ENCODE measurements around the gene CSF2. TPM values are rescaled to one million over a fixed set of nuclear protein-coding genes. Genes with fewer than 3 reads are reported as not detected.

The CSF2 gene
- total RNA-seq, 1 experiment from 2014 or later: 0.80 TPM

GRCh38 chr5:132065351-132065937 lies 8.1 kb upstream of the CSF2 start:
- TF ChIP-seq, protein P1, sequence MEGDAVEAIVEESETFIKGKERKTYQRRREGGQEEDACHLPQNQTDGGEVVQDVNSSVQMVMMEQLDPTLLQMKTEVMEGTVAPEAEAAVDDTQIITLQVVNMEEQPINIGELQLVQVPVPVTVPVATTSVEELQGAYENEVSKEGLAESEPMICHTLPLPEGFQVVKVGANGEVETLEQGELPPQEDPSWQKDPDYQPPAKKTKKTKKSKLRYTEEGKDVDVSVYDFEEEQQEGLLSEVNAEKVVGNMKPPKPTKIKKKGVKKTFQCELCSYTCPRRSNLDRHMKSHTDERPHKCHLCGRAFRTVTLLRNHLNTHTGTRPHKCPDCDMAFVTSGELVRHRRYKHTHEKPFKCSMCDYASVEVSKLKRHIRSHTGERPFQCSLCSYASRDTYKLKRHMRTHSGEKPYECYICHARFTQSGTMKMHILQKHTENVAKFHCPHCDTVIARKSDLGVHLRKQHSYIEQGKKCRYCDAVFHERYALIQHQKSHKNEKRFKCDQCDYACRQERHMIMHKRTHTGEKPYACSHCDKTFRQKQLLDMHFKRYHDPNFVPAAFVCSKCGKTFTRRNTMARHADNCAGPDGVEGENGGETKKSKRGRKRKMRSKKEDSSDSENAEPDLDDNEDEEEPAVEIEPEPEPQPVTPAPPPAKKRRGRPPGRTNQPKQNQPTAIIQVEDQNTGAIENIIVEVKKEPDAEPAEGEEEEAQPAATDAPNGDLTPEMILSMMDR (IDR thresholded peaks at IDR 0.05; ENCODE audit: unreplicated experiment): peak; percentile 72
- no peak overlapping the region for H3K4me3 Mint-ChIP-seq (ENCODE audit: low read depth, unreplicated experiment)
- CTCF ChIA-PET: interaction anchor here (0.6 to 1.6 kb wide), 4 partner anchors 8 to 475 kb away, joined by 3 to 7 read pairs (median 4); partner anchors contain the start of gene CSF2
- no peaks in the 10 kb centered on the region for H3K27me3 Mint-ChIP-seq (ENCODE audit: unreplicated experiment)
- H3K4me1 Mint-ChIP-seq (ENCODE audit: low read depth, unreplicated experiment): no peaks in the 10 kb centered on the region
- no peaks in the 10 kb centered on the region for H3K9me3 Mint-ChIP-seq (ENCODE audit: low read depth, unreplicated experiment)
- no TSS peak for BruUV-seq (replicated peaks)
- DNase-seq: peak; percentile 83
- H3K27ac Mint-ChIP-seq (ENCODE audit: unreplicated experiment): no peak overlapping the region
- H3K36me3 Mint-ChIP-seq (ENCODE audit: insufficient read depth, unreplicated experiment): no peaks in the 10 kb centered on the region
- intact Hi-C loops (cut with micrococcal nuclease; ENCODE audit: unreplicated experiment): loop anchor here (1.0 to 5.0 kb wide), 2 partner anchors 69 to 112 kb away; no protein-coding TSS in a partner anchor

DNA sequence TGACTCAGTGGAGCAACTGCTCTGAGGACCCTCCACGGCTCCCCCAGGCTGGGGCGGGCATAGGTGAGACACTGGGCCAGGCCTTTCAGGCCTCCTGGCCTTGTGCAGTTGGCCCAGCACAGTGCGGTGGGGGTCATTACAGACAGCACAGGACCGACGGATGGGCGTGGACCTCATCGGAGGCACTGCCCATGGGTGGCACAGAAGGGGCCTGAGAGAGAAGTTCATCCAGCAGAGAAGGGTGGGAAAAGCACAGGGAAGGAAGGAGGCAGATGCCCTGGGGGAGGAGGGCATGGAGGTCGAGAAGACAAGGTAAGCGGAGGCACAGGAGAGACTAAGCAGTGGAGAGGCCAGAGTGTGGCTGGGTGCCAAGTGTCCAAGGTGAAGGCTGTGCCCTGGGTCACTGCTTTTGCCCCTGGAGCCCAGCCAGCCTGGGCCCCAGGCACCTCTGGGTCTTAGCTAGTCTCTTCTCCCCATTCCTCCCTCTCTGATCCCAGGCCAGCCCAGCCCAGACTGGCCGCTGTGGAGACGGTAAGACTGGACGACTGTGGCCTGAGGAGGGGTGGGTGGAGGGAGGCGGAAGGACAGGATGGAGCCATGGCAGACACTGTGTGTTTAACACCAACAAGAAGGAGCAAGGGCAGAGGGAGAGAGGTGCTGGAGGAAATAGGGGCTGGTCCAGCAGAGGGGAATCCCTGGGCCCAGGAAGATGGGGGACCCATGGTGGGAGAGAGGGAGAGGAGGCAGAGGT lies 7.5 kb upstream of the CSF2 start:
- no peak for DNase-seq
- H3K36me3 Mint-ChIP-seq (ENCODE audit: insufficient read depth, unreplicated experiment): no peaks in the 10 kb centered on the region
- no peaks in the 10 kb centered on the region for H3K4me1 Mint-ChIP-seq (ENCODE audit: low read depth, unreplicated experiment)
- H3K4me3 Mint-ChIP-seq (ENCODE audit: low read depth, unreplicated experiment): no peak overlapping the region
- no peaks in the 10 kb centered on the region for H3K9me3 Mint-ChIP-seq (ENCODE audit: low read depth, unreplicated experiment)
- H3K27me3 Mint-ChIP-seq (ENCODE audit: unreplicated experiment): no peaks in the 10 kb centered on the region
- no TSS peak for BruUV-seq (replicated peaks)
- H3K27ac Mint-ChIP-seq (ENCODE audit: unreplicated experiment): no peak overlapping the region
- CTCF ChIA-PET: interaction anchor here (0.6 to 1.6 kb wide), 3 partner anchors 7 to 476 kb away, joined by 3 to 7 read pairs (median 3); partner anchors contain the start of gene CSF2
- intact Hi-C loops (cut with micrococcal nuclease; ENCODE audit: unreplicated experiment): loop anchor here (1.0 to 5.0 kb wide), 2 partner anchors 68 to 111 kb away; no protein-coding TSS in a partner anchor
- TF ChIP-seq, protein P1 (IDR thresholded peaks at IDR 0.05; ENCODE audit: unreplicated experiment): no peak

GRCh38 chr5:132066871-132067270 lies 6.7 kb upstream of the CSF2 start:
- no peak overlapping the region for H3K27ac Mint-ChIP-seq (ENCODE audit: unreplicated experiment)
- intact Hi-C loops (cut with micrococcal nuclease; ENCODE audit: unreplicated experiment): loop anchor here (5.0 kb wide), 1 partner anchor 110 kb away; no protein-coding TSS in a partner anchor

GRCh38 chr5:132067451-132067850 lies 6.1 kb upstream of the CSF2 start:
- intact Hi-C loops (cut with micrococcal nuclease; ENCODE audit: unreplicated experiment): loop anchor here (5.0 kb wide), 1 partner anchor 110 kb away; no protein-coding TSS in a partner anchor
- Mint-ChIP-seq H3K4me1 (ENCODE audit: low read depth, unreplicated experiment) (peaks cover 2% of the 10 kb centered on the region), H3K36me3 (ENCODE audit: insufficient read depth, unreplicated experiment) (no peaks in the 10 kb centered on the region), H3K27ac (ENCODE audit: unreplicated experiment) (no peak overlapping the region), H3K9me3 (ENCODE audit: low read depth, unreplicated experiment) (no peaks in the 10 kb centered on the region), H3K27me3 (ENCODE audit: unreplicated experiment) (no peaks in the 10 kb centered on the region), H3K4me3 (ENCODE audit: low read depth, unreplicated experiment) (no peak overlapping the region)
- CTCF ChIA-PET: no interaction called here
- BruUV-seq (replicated peaks): no TSS peak
- TF ChIP-seq, protein P1 (IDR thresholded peaks at IDR 0.05; ENCODE audit: unreplicated experiment): no peak
- DNase-seq: no peak

More at GRCh38 chr5:132066871-132067270, 6.7 kb upstream of the CSF2 start:
- H3K27me3 Mint-ChIP-seq (ENCODE audit: unreplicated experiment): no peaks in the 10 kb centered on the region
- no peaks in the 10 kb centered on the region for H3K4me1 Mint-ChIP-seq (ENCODE audit: low read depth, unreplicated experiment)
- H3K36me3 Mint-ChIP-seq (ENCODE audit: insufficient read depth, unreplicated experiment): no peaks in the 10 kb centered on the region
- no peak overlapping the region for H3K4me3 Mint-ChIP-seq (ENCODE audit: low read depth, unreplicated experiment)
- DNase-seq: no peak
- TF ChIP-seq, protein P1 (IDR thresholded peaks at IDR 0.05; ENCODE audit: unreplicated experiment): no peak
- CTCF ChIA-PET: no interaction called here
- no TSS peak for BruUV-seq (replicated peaks)
- H3K9me3 Mint-ChIP-seq (ENCODE audit: low read depth, unreplicated experiment): no peaks in the 10 kb centered on the region
